ENCODE measurements around the gene RAP1GAP2. TPM values are rescaled to one million over a fixed set of nuclear protein-coding genes. Genes with fewer than 3 reads are reported as not detected.

Gene RAP1GAP2
- total RNA-seq, 2 experiments from 2014 or later: 0.31 to 0.50 TPM

DNA sequence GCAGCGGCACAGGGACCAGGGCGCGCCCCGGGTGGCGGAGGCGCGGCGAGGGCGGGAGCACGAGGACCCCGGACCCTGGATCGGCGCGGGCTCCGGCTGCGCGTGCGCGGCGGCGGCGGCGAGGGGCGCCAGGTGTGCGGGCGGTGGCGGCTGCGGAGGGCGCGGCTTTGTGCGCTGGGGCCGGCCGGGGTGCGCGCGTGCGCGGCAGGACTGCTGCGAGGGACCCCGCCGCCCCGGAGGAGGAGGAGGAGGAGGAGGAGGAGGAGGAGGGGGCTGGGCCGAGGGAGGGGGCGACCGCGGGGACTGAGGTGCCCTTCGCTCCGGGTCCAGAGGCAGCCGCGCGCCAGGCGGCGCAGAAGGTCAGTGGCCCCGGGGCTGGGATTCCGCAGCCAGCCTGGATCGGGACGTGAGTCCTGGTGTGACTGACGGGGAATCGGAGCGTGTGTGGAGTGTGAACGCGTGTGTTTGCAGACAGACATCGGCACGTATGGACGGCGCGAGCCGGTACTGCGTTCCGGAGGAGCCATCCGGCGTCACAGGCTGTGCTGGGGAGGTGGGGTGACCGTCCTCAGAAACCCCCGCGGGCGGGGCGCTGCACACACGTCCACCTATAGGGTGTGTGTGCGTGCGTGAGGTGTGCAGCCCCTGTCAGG is 19.5 kb upstream of the RAP1GAP2 start:
- ATAC-seq: peak; percentile 75
- Mint-ChIP-seq H3K36me3 (ENCODE audit: low read depth) (no peaks in the 10 kb centered on the region), H3K27ac (no peak overlapping the region), H3K4me3 (peak overlapping the region; percentile 43), H3K27me3 (peaks cover 44% of the 10 kb centered on the region), H3K4me1 (ENCODE audit: low read depth) (peaks cover 4% of the 10 kb centered on the region), H3K9me3 (no peaks in the 10 kb centered on the region)
- intact Hi-C loops (cut with micrococcal nuclease): no loop called here
- ChIA-PET POLR2A (no interaction called here), CTCF (interaction anchor here (1.2 to 1.3 kb wide), 2 partner anchors 8 to 9 kb away, joined by 3 to 4 read pairs; no protein-coding TSS in a partner anchor)
- DNase-seq: peak; percentile 33
- TF ChIP-seq, protein P1, sequence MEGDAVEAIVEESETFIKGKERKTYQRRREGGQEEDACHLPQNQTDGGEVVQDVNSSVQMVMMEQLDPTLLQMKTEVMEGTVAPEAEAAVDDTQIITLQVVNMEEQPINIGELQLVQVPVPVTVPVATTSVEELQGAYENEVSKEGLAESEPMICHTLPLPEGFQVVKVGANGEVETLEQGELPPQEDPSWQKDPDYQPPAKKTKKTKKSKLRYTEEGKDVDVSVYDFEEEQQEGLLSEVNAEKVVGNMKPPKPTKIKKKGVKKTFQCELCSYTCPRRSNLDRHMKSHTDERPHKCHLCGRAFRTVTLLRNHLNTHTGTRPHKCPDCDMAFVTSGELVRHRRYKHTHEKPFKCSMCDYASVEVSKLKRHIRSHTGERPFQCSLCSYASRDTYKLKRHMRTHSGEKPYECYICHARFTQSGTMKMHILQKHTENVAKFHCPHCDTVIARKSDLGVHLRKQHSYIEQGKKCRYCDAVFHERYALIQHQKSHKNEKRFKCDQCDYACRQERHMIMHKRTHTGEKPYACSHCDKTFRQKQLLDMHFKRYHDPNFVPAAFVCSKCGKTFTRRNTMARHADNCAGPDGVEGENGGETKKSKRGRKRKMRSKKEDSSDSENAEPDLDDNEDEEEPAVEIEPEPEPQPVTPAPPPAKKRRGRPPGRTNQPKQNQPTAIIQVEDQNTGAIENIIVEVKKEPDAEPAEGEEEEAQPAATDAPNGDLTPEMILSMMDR (IDR thresholded peaks at IDR 0.05): no peak

DNA sequence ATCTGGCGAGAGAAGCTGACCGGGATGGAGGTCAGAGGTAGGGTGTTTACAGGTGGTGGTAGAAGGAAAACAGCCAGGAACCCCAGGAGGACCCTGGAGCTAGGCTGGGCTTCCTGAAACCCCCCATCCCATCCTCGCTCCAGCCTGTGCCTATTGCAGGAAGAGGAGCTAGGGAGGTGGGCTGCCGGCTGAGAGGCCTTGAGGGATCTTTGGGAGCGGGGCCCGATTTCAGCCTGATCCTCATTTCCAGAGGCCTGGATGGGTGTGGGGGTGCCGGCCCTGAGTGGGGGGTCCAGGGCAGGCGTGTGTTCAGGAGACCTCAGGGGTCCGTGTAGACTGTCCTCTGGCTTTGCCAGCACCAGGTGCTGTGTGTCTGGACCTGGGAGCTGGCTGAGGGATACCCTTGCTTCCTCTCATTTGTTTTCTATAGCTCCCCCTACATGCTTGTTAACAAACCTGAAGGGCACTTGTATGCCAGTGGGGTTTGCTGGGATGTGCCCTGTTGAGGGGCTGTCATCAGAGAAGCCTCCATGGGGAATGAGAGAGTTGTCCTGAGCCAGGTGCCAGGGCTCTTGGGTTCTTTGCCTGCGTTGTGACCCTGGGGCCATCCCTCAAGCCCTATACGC is 18.9 kb upstream of the RAP1GAP2 start:
- no peak for DNase-seq
- Mint-ChIP-seq H3K36me3 (ENCODE audit: low read depth) (no peaks in the 10 kb centered on the region), H3K27ac (no peak overlapping the region), H3K9me3 (no peaks in the 10 kb centered on the region), H3K4me3 (peak overlapping the region; percentile 43), H3K27me3 (peaks cover 44% of the 10 kb centered on the region), H3K4me1 (ENCODE audit: low read depth) (peaks cover 4% of the 10 kb centered on the region)
- ChIA-PET CTCF (interaction anchor here (1.3 kb wide), 1 partner anchor 9 kb away, joined by 4 read pairs; no protein-coding TSS in a partner anchor), POLR2A (no interaction called here)
- TF ChIP-seq, protein P1 (IDR thresholded peaks at IDR 0.05): no peak
- ATAC-seq: peak; percentile 7
- intact Hi-C loops (cut with micrococcal nuclease): no loop called here

DNA sequence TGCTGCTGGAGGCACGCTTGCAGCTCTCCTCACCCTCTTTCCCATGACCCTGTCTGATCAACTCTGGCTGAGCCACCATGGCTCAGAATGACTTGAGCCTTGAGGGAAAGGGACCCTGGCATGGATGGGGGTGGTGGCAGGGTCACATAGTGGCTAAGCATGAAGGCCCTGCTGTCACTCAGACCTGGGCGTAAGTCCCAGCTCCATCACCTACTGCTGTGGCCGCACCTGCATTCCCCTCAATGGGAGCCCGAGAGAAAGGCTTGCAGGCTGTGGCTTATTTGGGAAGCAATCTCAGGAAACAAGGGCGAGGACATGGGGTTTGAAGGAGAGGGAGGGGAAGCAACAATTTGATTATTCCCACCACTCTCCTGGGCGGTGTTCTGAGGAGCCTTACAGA is 17.7 kb upstream of the RAP1GAP2 start:
- H3K36me3 Mint-ChIP-seq (ENCODE audit: low read depth): no peaks in the 10 kb centered on the region
- no peak overlapping the region for H3K27ac Mint-ChIP-seq
- ATAC-seq (no peak), DNase-seq (no peak)
- H3K4me3 Mint-ChIP-seq: no peak overlapping the region
- no peaks in the 10 kb centered on the region for H3K9me3 Mint-ChIP-seq
- peaks cover 36% of the 10 kb centered on the region for H3K27me3 Mint-ChIP-seq
- TF ChIP-seq, protein P1 (IDR thresholded peaks at IDR 0.05): no peak
- intact Hi-C loops (cut with micrococcal nuclease): no loop called here
- POLR2A ChIA-PET: interaction anchor here (0.7 kb wide), 1 partner anchor 13 kb away, joined by 4 read pairs; no protein-coding TSS in a partner anchor
- CTCF ChIA-PET: interaction anchor here (1.3 kb wide), 1 partner anchor 70 kb away, joined by 4 read pairs; no protein-coding TSS in a partner anchor
- peaks cover 4% of the 10 kb centered on the region for H3K4me1 Mint-ChIP-seq (ENCODE audit: low read depth)

DNA sequence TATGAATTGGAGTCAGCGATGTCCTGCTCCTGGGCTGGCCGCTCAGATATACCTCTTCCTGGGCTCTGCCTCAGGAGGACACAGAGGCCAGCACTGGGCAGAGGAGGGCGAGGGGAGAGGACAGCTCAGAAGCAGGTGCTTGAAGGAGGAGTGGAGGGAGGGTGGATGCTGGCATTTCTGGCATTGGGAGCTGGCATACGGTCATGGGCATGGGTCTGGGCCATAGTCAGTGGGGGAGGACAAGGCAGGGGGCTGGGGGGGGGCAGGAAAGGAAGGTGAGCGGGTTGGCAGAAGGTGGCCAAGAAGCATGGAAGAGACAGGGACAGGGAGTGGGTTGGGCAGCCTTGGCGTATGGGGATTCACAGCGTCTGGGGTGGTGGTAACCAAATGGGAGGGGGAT is 16.7 kb upstream of the RAP1GAP2 start:
- Mint-ChIP-seq H3K27me3 (peaks cover 31% of the 10 kb centered on the region), H3K36me3 (ENCODE audit: low read depth) (no peaks in the 10 kb centered on the region), H3K27ac (no peak overlapping the region), H3K4me3 (no peak overlapping the region), H3K4me1 (ENCODE audit: low read depth) (peaks cover 4% of the 10 kb centered on the region), H3K9me3 (no peaks in the 10 kb centered on the region)
- no peak for ATAC-seq
- TF ChIP-seq, protein P1 (IDR thresholded peaks at IDR 0.05): no peak
- ChIA-PET CTCF (no interaction called here), POLR2A (no interaction called here)
- DNase-seq: no peak
- intact Hi-C loops (cut with micrococcal nuclease): no loop called here

DNA sequence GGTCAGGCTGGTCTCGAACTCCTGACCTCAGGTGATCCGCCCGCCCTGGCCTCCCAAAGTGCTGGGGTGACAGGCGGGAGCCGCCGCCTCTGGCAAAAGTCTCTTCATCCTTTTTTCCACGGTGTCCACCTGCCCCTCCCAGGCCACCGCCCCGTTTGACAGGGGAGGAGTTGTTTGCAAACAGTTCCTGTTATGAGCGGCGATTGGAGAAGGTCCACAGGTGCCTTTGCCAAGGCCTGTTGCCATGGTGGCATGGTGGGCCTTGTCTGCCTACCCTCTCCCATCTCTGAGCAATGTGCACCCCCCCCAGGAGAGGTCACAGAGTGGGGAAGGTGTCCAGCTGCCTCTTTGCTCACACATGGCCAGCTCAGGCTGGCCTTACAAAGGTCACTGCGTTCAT is 16.0 kb upstream of the RAP1GAP2 start:
- peaks cover 27% of the 10 kb centered on the region for H3K27me3 Mint-ChIP-seq

More for the DNA sequence above, 16.0 kb upstream of the RAP1GAP2 start:
- Mint-ChIP-seq H3K9me3 (no peaks in the 10 kb centered on the region), H3K27ac (no peak overlapping the region), H3K4me1 (ENCODE audit: low read depth) (peaks cover 4% of the 10 kb centered on the region), H3K4me3 (no peak overlapping the region), H3K36me3 (ENCODE audit: low read depth) (no peaks in the 10 kb centered on the region)
- DNase-seq (no peak), ATAC-seq (no peak)
- ChIA-PET CTCF (no interaction called here), POLR2A (no interaction called here)
- intact Hi-C loops (cut with micrococcal nuclease): loop anchor here (10.0 kb wide), 1 partner anchor 55 kb away; no protein-coding TSS in a partner anchor
- TF ChIP-seq, protein P1 (IDR thresholded peaks at IDR 0.05): no peak

Measured in activated CD8-positive, alpha-beta T cell treated with anti-CD3 and anti-CD28 coated beads for 36 hours (primary cell).